OCI-LY1 (cell line): ENCODE measurements around the gene CPVL.

Experiments used
- EZH2 ChIP-seq: fragments of 200-600 bp; sonication (generic), shearing (Covaris generic); IDR thresholded peaks from 2 replicates; pipeline ENCODE4 v1.8.0; 2017; ENCODE audit warnings: borderline replicate concordance, mixed run types, mild to moderate bottlenecking, antibody characterized with exemption, low read length, moderate library complexity, mixed read lengths
- TF ChIP-seq, protein P1 (sequence below): fragments of 200-600 bp; sonication (generic), shearing (Covaris generic); IDR thresholded peaks from 2 replicates; pipeline ENCODE4 v1.5.1; 2017; ENCODE audit warnings: mild to moderate bottlenecking, antibody characterized with exemption, low read length, moderate library complexity, mixed read lengths

DNA sequence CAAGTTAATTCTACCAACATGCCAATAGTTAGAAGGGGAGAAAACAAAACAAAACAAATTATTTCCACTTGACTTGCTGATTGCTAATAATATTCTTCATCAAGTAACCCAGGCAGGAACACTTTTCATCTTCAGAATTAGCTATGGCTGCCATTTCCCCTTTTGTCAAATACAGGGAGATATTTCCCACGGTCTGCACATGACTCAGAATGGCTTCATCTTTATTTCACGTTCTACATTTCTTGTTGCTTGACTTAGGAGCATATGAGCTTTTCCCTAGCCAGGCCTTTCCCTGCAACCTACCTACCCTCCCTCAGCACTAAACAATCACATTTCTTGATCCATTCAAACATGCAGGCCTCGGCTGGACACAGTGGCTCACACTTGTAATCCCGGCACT, 6.5 kb downstream of the CPVL start:
- TF ChIP-seq, protein P1, sequence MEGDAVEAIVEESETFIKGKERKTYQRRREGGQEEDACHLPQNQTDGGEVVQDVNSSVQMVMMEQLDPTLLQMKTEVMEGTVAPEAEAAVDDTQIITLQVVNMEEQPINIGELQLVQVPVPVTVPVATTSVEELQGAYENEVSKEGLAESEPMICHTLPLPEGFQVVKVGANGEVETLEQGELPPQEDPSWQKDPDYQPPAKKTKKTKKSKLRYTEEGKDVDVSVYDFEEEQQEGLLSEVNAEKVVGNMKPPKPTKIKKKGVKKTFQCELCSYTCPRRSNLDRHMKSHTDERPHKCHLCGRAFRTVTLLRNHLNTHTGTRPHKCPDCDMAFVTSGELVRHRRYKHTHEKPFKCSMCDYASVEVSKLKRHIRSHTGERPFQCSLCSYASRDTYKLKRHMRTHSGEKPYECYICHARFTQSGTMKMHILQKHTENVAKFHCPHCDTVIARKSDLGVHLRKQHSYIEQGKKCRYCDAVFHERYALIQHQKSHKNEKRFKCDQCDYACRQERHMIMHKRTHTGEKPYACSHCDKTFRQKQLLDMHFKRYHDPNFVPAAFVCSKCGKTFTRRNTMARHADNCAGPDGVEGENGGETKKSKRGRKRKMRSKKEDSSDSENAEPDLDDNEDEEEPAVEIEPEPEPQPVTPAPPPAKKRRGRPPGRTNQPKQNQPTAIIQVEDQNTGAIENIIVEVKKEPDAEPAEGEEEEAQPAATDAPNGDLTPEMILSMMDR, result no peak
- no peak for TF ChIP-seq EZH2
